Measurements from ENCODE around the gene NKTR.

NKTR gene

GRCh38 chr3:42651248-42652091 lies 51.0 kb downstream of the NKTR start:
- DNase-seq, result no peak

GRCh38 chr3:42652251-42652610 lies 51.7 kb downstream of the NKTR start:
- peak; percentile 17 for DNase-seq

GRCh38 chr3:42652611-42653302 lies 52.3 kb downstream of the NKTR start:
- DNase-seq, result peak; percentile 3

- no peak for DNase-seq
Observed at GRCh38 chr3:42653303-42653559, 52.7 kb downstream of the NKTR start.

- DNase-seq, result no peak
Observed at GRCh38 chr3:42653560-42654330, 53.3 kb downstream of the NKTR start, which contains the start of gene ZBTB47. TSS of gene ZBTB47 (plus strand) at chr3:42653697. CDS start at chr3:42658356, 4,659 bp downstream.

- DNase-seq, result no peak
Observed at GRCh38 chr3:42654331-42655201, 54.1 kb downstream of the NKTR start.

GRCh38 chr3:42655331-42655888 lies 54.9 kb downstream of the NKTR start:
- DNase-seq, result peak; percentile 1

- no peak for DNase-seq
Observed at GRCh38 chr3:42655980-42656679, 55.6 kb downstream of the NKTR start.

GRCh38 chr3:42656680-42657610 lies 56.5 kb downstream of the NKTR start:
- DNase-seq, result no peak

GRCh38 chr3:42657675-42658074 lies 57.2 kb downstream of the NKTR start:
- no peak for DNase-seq

GRCh38 chr3:42658091-42658770 lies 57.7 kb downstream of the NKTR start:
- no peak for DNase-seq

- no peak for DNase-seq
Observed at GRCh38 chr3:42658771-42659390, 58.4 kb downstream of the NKTR start.

- no peak for DNase-seq
Observed at GRCh38 chr3:42659451-42660130, 59.1 kb downstream of the NKTR start.

GRCh38 chr3:42660131-42660715 lies 59.7 kb downstream of the NKTR start:
- no peak for DNase-seq

GRCh38 chr3:42660898-42661297 lies 60.4 kb downstream of the NKTR start:
- DNase-seq, result no peak

GRCh38 chr3:42661593-42662022 lies 61.1 kb downstream of the NKTR start:
- DNase-seq, result no peak

- DNase-seq, result no peak
Observed at GRCh38 chr3:42662037-42662812, 61.7 kb downstream of the NKTR start.

Data from DMS79 treated with DMSO at 0.1 percent for 48 hours (cell line).